DOHH2 (cell line): ENCODE measurements around the gene DCAF11.
A peak's percentile ranks its signal among the peaks of the same experiment; 100 is the strongest.

Source experiments
- H3F3A ChIP-seq: fragments of 200-600 bp; sonication (generic), shearing (Covaris generic); 2 replicates; pipeline ENCODE4 v1.6.0; 2016; ENCODE audit warnings: antibody characterized with exemption, mild to moderate bottlenecking; ENCODE audit not compliant: control insufficient read depth, insufficient read depth
- H3K27ac ChIP-seq: fragments of 200-600 bp; sonication (generic); 2 replicates; pipeline ENCODE4 v1.5.1; 2014; ENCODE audit warnings: low read depth, mild to moderate bottlenecking, low read length, moderate library complexity
- H3K27me3 ChIP-seq: fragments of 200-600 bp; sonication (generic); 2 replicates; pipeline ENCODE4 v1.6.1; 2014; ENCODE audit warnings: mild to moderate bottlenecking, low read length, mixed read lengths; ENCODE audit not compliant: control insufficient read depth
- H3K36me3 ChIP-seq: fragments of 200-600 bp; sonication (generic); 2 replicates; pipeline ENCODE4 v1.6.1; 2014; ENCODE audit warnings: mild to moderate bottlenecking, low read length, moderate library complexity, mixed read lengths; ENCODE audit not compliant: control insufficient read depth
- H3K4me1 ChIP-seq: fragments of 200-600 bp; sonication (generic); 2 replicates; pipeline ENCODE4 v1.6.1; 2014; ENCODE audit warnings: mild to moderate bottlenecking, low read length, mixed read lengths; ENCODE audit not compliant: control insufficient read depth
- H3K4me2 ChIP-seq: fragments of 200-600 bp; sonication (generic); 2 replicates; pipeline ENCODE4 v1.6.0; 2014; ENCODE audit warnings: mild to moderate bottlenecking, low read length, moderate library complexity
- H3K4me3 ChIP-seq: fragments of 200-600 bp; sonication (generic); 2 replicates; pipeline ENCODE4 v1.5.1; 2014; ENCODE audit warnings: mild to moderate bottlenecking, low read length, mixed read lengths
- H3K79me2 ChIP-seq: fragments of 200-600 bp; sonication (generic); 2 replicates; pipeline ENCODE4 v1.6.1; 2014; ENCODE audit warnings: mild to moderate bottlenecking, low read length, mixed read lengths; ENCODE audit not compliant: control insufficient read depth
- H3K9me2 ChIP-seq: fragments of 200-600 bp; sonication (generic); replicated peaks from 2 replicates; pipeline ENCODE4 v1.6.1; 2014; ENCODE audit warnings: mild to moderate bottlenecking, low read length, mixed read lengths; ENCODE audit not compliant: control insufficient read depth
- H3K9me3 ChIP-seq: fragments of 200-600 bp; sonication (generic); 2 replicates; pipeline ENCODE4 v1.6.1; 2014; ENCODE audit warnings: antibody characterized with exemption, low read length, mixed read lengths; ENCODE audit not compliant: control insufficient read depth, insufficient read depth
- H4K20me1 ChIP-seq: fragments of 200-600 bp; sonication (generic); 2 replicates; pipeline ENCODE4 v1.6.0; 2014; ENCODE audit warnings: low read depth, mild to moderate bottlenecking, antibody characterized with exemption, low read length, moderate library complexity; ENCODE audit not compliant: control insufficient read depth, insufficient read depth
- EZH2phosphoT487 ChIP-seq: fragments of 200-600 bp; sonication (generic); IDR thresholded peaks from 2 replicates; pipeline ENCODE4 v1.6.1; 2017; ENCODE audit warnings: borderline replicate concordance, mild to moderate bottlenecking, antibody characterized with exemption, low read length, moderate library complexity, mixed read lengths
- TF ChIP-seq, protein P1 (sequence below): fragments of 200-600 bp; sonication (generic); IDR thresholded peaks from one replicate; pipeline ENCODE4 v1.5.1; 2014; ENCODE audit warnings: antibody characterized with exemption, mild to moderate bottlenecking, low read depth, low read length; ENCODE audit not compliant: poor library complexity, severe bottlenecking

Gene DCAF11

GRCh38 chr14:24144451-24144850 lies 29.9 kb downstream of the DCAF11 start:
- peaks cover 54% of the 10 kb centered on the region for H3K36me3 ChIP-seq
- H3F3A ChIP-seq = 0 out of 2 replicates have a peak, but pooled peaks cover 3% of the 10 kb centered on the region
- H3K4me1 ChIP-seq = peaks cover 34% of the 10 kb centered on the region
- no peak overlapping the region for H3K4me3 ChIP-seq
- peaks cover 3% of the 10 kb centered on the region; the same call in 1 of the 2 replicates for H4K20me1 ChIP-seq
- no peaks in the 10 kb centered on the region for H3K9me3 ChIP-seq
- TF ChIP-seq EZH2phosphoT487 = no peak
- TF ChIP-seq, protein P1, sequence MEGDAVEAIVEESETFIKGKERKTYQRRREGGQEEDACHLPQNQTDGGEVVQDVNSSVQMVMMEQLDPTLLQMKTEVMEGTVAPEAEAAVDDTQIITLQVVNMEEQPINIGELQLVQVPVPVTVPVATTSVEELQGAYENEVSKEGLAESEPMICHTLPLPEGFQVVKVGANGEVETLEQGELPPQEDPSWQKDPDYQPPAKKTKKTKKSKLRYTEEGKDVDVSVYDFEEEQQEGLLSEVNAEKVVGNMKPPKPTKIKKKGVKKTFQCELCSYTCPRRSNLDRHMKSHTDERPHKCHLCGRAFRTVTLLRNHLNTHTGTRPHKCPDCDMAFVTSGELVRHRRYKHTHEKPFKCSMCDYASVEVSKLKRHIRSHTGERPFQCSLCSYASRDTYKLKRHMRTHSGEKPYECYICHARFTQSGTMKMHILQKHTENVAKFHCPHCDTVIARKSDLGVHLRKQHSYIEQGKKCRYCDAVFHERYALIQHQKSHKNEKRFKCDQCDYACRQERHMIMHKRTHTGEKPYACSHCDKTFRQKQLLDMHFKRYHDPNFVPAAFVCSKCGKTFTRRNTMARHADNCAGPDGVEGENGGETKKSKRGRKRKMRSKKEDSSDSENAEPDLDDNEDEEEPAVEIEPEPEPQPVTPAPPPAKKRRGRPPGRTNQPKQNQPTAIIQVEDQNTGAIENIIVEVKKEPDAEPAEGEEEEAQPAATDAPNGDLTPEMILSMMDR = no peak
- H3K9me2 ChIP-seq = no peaks in the 10 kb centered on the region
- no peak overlapping the region for H3K4me2 ChIP-seq
- peaks cover 55% of the 10 kb centered on the region for H3K79me2 ChIP-seq
- no peak overlapping the region for H3K27ac ChIP-seq
- no peaks in the 10 kb centered on the region for H3K27me3 ChIP-seq

GRCh38 chr14:24145219-24145618 lies 30.6 kb downstream of the DCAF11 start:
- Histone ChIP-seq H3K4me3 (peak overlapping the region; percentile 82), H3K4me1 (peaks cover 30% of the 10 kb centered on the region)

GRCh38 chr14:24145690-24146452 lies 31.3 kb downstream of the DCAF11 start:
- 0 out of 2 replicates have a peak, but pooled peaks cover 3% of the 10 kb centered on the region for H3F3A ChIP-seq
- H3K4me3 ChIP-seq = peak overlapping the region; percentile 82
- H3K27ac ChIP-seq = peak overlapping the region; percentile 76
- H4K20me1 ChIP-seq = peaks cover 3% of the 10 kb centered on the region; the same call in 1 of the 2 replicates
- no peak for TF ChIP-seq EZH2phosphoT487
- TF ChIP-seq, protein P1 = no peak
- H3K27me3 ChIP-seq = no peaks in the 10 kb centered on the region
- peaks cover 60% of the 10 kb centered on the region for H3K36me3 ChIP-seq
- no peaks in the 10 kb centered on the region for H3K9me2 ChIP-seq
- H3K4me1 ChIP-seq = peaks cover 30% of the 10 kb centered on the region
- peaks cover 42% of the 10 kb centered on the region for H3K79me2 ChIP-seq
- H3K4me2 ChIP-seq = peak overlapping the region; percentile 99
- no peaks in the 10 kb centered on the region for H3K9me3 ChIP-seq

More at GRCh38 chr14:24145219-24145618, 30.6 kb downstream of the DCAF11 start:
- Histone ChIP-seq H3K79me2 (peaks cover 49% of the 10 kb centered on the region), H3K4me2 (peak overlapping the region; percentile 99), H3K36me3 (peaks cover 58% of the 10 kb centered on the region), H4K20me1 (peaks cover 3% of the 10 kb centered on the region; the same call in 1 of the 2 replicates), H3F3A (0 out of 2 replicates have a peak, but pooled peaks cover 3% of the 10 kb centered on the region), H3K27me3 (no peaks in the 10 kb centered on the region), H3K9me2 (no peaks in the 10 kb centered on the region), H3K27ac (no peak overlapping the region), H3K9me3 (no peaks in the 10 kb centered on the region)
- no peak for TF ChIP-seq EZH2phosphoT487
- TF ChIP-seq, protein P1 = no peak
